ENCODE data around the gene PACSIN1.

The PACSIN1 gene

GRCh38 chr6:34447386-34447785 is 18.5 kb upstream of the PACSIN1 start:
- DNase-seq (ENCODE audit: low spot score in 2 of 2): no peak
- no peak overlapping the region for H3K4me3 Mint-ChIP-seq
- H3K4me1 Mint-ChIP-seq: no peaks in the 10 kb centered on the region
- peaks cover 3% of the 10 kb centered on the region for H3K9me3 Mint-ChIP-seq
- no peak overlapping the region for H3K27ac Mint-ChIP-seq
- no peaks in the 10 kb centered on the region for H3K36me3 Mint-ChIP-seq
- no peak for ATAC-seq

GRCh38 chr6:34447910-34448309 is 18.0 kb upstream of the PACSIN1 start:
- ATAC-seq (peak; percentile 32), DNase-seq (ENCODE audit: low spot score in 2 of 2) (no peak)
- Mint-ChIP-seq H3K4me3 (no peak overlapping the region), H3K27ac (no peak overlapping the region), H3K36me3 (no peaks in the 10 kb centered on the region), H3K9me3 (peaks cover 3% of the 10 kb centered on the region), H3K4me1 (no peaks in the 10 kb centered on the region)

- Mint-ChIP-seq H3K4me3 (no peak overlapping the region), H3K36me3 (no peaks in the 10 kb centered on the region), H3K4me1 (no peaks in the 10 kb centered on the region), H3K9me3 (peaks cover 3% of the 10 kb centered on the region), H3K27ac (no peak overlapping the region)
- ATAC-seq (no peak), DNase-seq (ENCODE audit: low spot score in 2 of 2) (no peak)
Measured at GRCh38 chr6:34451192-34451591, 14.7 kb upstream of the PACSIN1 start.

- H3K27ac Mint-ChIP-seq: no peak overlapping the region
- H3K4me1 Mint-ChIP-seq: no peaks in the 10 kb centered on the region
- no peak overlapping the region for H3K4me3 Mint-ChIP-seq
- ATAC-seq: no peak
- H3K9me3 Mint-ChIP-seq: peaks cover 3% of the 10 kb centered on the region
- DNase-seq (ENCODE audit: low spot score in 2 of 2): no peak
- no peaks in the 10 kb centered on the region for H3K36me3 Mint-ChIP-seq
Measured at GRCh38 chr6:34455831-34456230, 10.0 kb upstream of the PACSIN1 start.

GRCh38 chr6:34457382-34457741 is 8.5 kb upstream of the PACSIN1 start:
- Mint-ChIP-seq H3K9me3 (no peaks in the 10 kb centered on the region), H3K36me3 (no peaks in the 10 kb centered on the region), H3K27ac (no peak overlapping the region), H3K4me1 (no peaks in the 10 kb centered on the region), H3K4me3 (no peak overlapping the region)
- no peak for ATAC-seq
- no peak for DNase-seq (ENCODE audit: low spot score in 2 of 2)

GRCh38 chr6:34457742-34458735 is 7.8 kb upstream of the PACSIN1 start:
- ATAC-seq: peak; percentile 15
- no peaks in the 10 kb centered on the region for H3K4me1 Mint-ChIP-seq
- H3K9me3 Mint-ChIP-seq: no peaks in the 10 kb centered on the region
- no peak for DNase-seq (ENCODE audit: low spot score in 2 of 2)
- H3K4me3 Mint-ChIP-seq: no peak overlapping the region
- no peak overlapping the region for H3K27ac Mint-ChIP-seq
- peaks cover 5% of the 10 kb centered on the region for H3K36me3 Mint-ChIP-seq

GRCh38 chr6:34459899-34460593 is 5.8 kb upstream of the PACSIN1 start:
- no peaks in the 10 kb centered on the region for H3K9me3 Mint-ChIP-seq
- H3K36me3 Mint-ChIP-seq: peaks cover 5% of the 10 kb centered on the region

GRCh38 chr6:34460796-34461507 is 4.9 kb upstream of the PACSIN1 start:
- H3K27ac Mint-ChIP-seq: no peak overlapping the region
- DNase-seq (ENCODE audit: low spot score in 2 of 2): no peak
- no peaks in the 10 kb centered on the region for H3K9me3 Mint-ChIP-seq
- peaks cover 5% of the 10 kb centered on the region for H3K36me3 Mint-ChIP-seq
- ATAC-seq: no peak
- no peak overlapping the region for H3K4me3 Mint-ChIP-seq
- H3K4me1 Mint-ChIP-seq: peaks cover 7% of the 10 kb centered on the region

More at GRCh38 chr6:34459899-34460593, 5.8 kb upstream of the PACSIN1 start:
- H3K4me3 Mint-ChIP-seq: no peak overlapping the region
- H3K27ac Mint-ChIP-seq: no peak overlapping the region
- H3K4me1 Mint-ChIP-seq: peaks cover under 1% of the 10 kb centered on the region
- peak in 1 of 2 donors; percentile 23 for DNase-seq (ENCODE audit: low spot score in 2 of 2)
- ATAC-seq: peak; percentile 78

- H3K4me1 Mint-ChIP-seq: peaks cover 7% of the 10 kb centered on the region
Measured at GRCh38 chr6:34462010-34462409, 3.9 kb upstream of the PACSIN1 start.

GRCh38 chr6:34462551-34462971 is 3.3 kb upstream of the PACSIN1 start:
- H3K9me3 Mint-ChIP-seq: no peaks in the 10 kb centered on the region
- no peak for ATAC-seq
- H3K27ac Mint-ChIP-seq: peak overlapping the region; percentile 8
- H3K4me1 Mint-ChIP-seq: peaks cover 7% of the 10 kb centered on the region
- peaks cover 5% of the 10 kb centered on the region for H3K36me3 Mint-ChIP-seq
- H3K4me3 Mint-ChIP-seq: no peak overlapping the region
- DNase-seq (ENCODE audit: low spot score in 2 of 2): no peak

More at GRCh38 chr6:34462010-34462409, 3.9 kb upstream of the PACSIN1 start:
- Mint-ChIP-seq H3K9me3 (no peaks in the 10 kb centered on the region), H3K36me3 (peaks cover 5% of the 10 kb centered on the region), H3K27ac (peak overlapping the region; percentile 8), H3K4me3 (no peak overlapping the region)
- DNase-seq (ENCODE audit: low spot score in 2 of 2) (no peak), ATAC-seq (no peak)

GRCh38 chr6:34463299-34463698 is 2.6 kb upstream of the PACSIN1 start:
- peaks cover 5% of the 10 kb centered on the region for H3K36me3 Mint-ChIP-seq
- ATAC-seq (no peak), DNase-seq (ENCODE audit: low spot score in 2 of 2) (no peak)
- no peaks in the 10 kb centered on the region for H3K9me3 Mint-ChIP-seq
- no peak overlapping the region for H3K4me3 Mint-ChIP-seq
- H3K4me1 Mint-ChIP-seq: peaks cover 8% of the 10 kb centered on the region
- no peak overlapping the region for H3K27ac Mint-ChIP-seq

GRCh38 chr6:34463849-34464248 is 2.0 kb upstream of the PACSIN1 start:
- no peak overlapping the region for H3K4me3 Mint-ChIP-seq
- no peak for DNase-seq (ENCODE audit: low spot score in 2 of 2)
- no peaks in the 10 kb centered on the region for H3K9me3 Mint-ChIP-seq
- H3K36me3 Mint-ChIP-seq: peaks cover 5% of the 10 kb centered on the region
- no peak for ATAC-seq
- H3K4me1 Mint-ChIP-seq: peaks cover 13% of the 10 kb centered on the region
- no peak overlapping the region for H3K27ac Mint-ChIP-seq

- Mint-ChIP-seq H3K9me3 (no peaks in the 10 kb centered on the region), H3K4me1 (peaks cover 17% of the 10 kb centered on the region), H3K36me3 (peaks cover 5% of the 10 kb centered on the region), H3K27ac (no peak overlapping the region), H3K4me3 (peak overlapping the region; percentile 66)
- no peak for ATAC-seq
- DNase-seq (ENCODE audit: low spot score in 2 of 2): no peak
Measured at GRCh38 chr6:34466242-34467185, 638 bp downstream of the PACSIN1 start.

GRCh38 chr6:34468378-34468892 is 2.6 kb downstream of the PACSIN1 start:
- H3K27ac Mint-ChIP-seq: no peak overlapping the region
- ATAC-seq: no peak
- no peak for DNase-seq (ENCODE audit: low spot score in 2 of 2)
- no peak overlapping the region for H3K4me3 Mint-ChIP-seq
- peaks cover 17% of the 10 kb centered on the region for H3K4me1 Mint-ChIP-seq
- H3K36me3 Mint-ChIP-seq: no peaks in the 10 kb centered on the region
- no peaks in the 10 kb centered on the region for H3K9me3 Mint-ChIP-seq
